Stimulated activated CD4-positive, alpha-beta T cell treated with anti-CD3 and anti-CD28 coated beads, TNF-alpha, amount 100 ng/mL, for 48 hours (primary cell): ENCODE measurements around the gene PTTG1IP.
"Not testable (repeated sequence)": the region's sequence is repeated elsewhere in the genome, so short reads cannot be mapped to it uniquely, and the experiment has no call there.

Experiments
- DNase-seq, 3 donors: peaks; one replicate each; pipeline ENCODE4 v3.0.0-alpha.2; 2020; ENCODE audit warnings: low read depth in 3 of 3

PTTG1IP gene

DNA sequence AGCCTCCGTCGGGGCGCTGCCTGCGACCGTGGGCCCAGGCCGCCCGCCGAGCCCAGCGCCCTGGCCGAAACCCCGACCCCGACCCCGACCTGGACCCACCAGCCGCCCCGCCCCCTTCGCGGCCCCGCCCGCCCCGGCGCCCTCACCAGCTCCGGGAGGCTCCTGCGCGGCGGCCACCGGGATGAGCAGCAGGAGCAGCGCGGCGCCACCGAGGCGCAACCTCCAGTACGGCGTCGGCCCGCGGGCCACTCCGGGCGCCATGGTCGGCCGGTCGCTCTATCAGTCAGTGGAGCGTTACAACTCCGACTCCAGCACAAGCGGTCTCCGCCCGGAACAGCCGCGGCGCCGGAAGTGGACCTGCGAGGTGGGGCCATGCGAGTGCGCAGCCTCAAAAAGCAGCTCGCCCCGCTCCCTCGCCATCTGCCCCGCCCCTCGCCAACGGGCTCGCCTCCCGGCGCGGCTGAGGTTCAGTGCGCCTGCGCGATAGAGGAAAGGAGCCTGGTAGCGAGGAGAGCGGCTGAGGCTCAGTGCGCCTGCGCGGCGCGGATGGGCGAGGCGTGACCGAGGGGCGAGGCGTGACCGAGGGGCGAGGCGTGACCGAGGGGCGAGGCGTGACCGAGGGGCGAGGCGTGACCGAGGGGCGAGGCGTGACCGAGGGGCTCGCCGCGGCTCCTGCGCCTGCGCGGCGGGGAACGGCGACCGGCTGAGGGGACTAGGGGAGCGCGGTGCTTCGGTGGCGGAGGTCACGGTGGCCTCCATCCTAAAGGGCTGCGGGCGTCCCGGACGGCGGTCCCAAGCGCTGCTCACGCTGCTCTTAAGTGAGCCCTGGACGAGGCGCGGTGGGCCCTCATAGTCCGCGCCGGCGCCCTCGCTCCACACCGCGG, at the start of gene PTTG1IP:
Gene PTTG1IP (minus strand): TSS at position 335 of the 884 bp plus-strand sequence. CDS start 74 bp downstream, at position 261.
- DNase-seq, result peak; percentile 99 to 100 (median 99)

DNA sequence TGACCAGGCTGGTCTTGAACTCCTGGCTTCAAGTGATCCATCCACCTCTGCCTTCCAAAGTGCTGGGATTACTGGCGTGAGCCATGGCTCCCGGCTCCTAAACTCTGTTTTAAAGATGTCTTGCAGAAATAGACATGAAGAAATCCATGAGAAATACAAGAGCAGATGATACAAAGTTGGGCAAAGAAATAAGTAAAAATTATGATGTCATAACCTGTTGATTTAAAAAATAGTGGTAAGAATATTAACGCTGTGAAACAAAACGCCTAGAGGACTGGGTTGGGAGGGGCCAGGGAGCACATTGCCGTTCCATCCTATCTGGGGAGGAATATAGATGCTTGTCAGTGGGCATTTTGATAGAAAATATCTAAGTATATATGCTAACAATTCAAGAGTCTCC, 48.4 kb upstream of the PTTG1IP start:
- no peak for DNase-seq

- DNase-seq, result peak in 1 of 3 donors; percentile 50
Observed at GRCh38 chr21:44920694-44921604, 47.5 kb upstream of the PTTG1IP start, which contains the start of gene ITGB2. Gene ITGB2 (minus strand): TSS chr21:44920899. CDS start chr21:44910782, 10,117 bp downstream.

DNA sequence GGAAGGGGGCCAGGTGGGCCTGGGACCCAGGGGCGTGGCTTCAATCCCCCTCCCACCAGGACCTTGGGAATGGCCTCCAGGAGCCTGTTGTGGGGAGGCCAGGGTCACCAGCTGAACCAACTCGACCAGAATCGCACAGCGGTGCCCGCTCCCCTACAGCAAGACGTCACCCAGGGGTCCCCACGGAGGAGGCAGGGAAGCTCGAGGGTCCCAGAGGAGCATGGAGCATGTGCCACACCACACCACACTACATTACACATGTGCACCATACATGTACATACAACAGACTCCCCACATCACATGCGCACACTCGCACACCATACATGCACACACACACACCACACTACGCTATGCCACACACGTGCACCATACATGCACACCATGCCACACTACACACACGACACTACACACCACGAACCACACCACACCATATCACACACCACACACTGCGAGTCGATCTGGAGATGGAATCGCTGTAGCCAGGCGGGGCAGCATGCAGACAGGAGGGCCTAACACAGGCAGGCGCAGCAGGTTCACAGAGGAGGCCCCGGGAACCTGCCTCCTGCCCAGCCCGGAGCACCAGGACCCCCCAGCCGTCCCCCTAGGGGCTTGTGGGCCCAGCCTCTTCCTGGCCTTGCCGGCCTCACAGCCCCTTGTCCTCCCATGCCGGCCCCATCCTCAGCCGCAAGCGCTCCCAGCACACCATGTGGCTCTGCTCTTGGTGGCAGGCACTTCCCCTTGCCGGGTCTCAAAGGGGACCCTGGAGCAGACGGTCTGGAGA, 46.6 kb upstream of the PTTG1IP start:
- no peak for DNase-seq

GRCh38 chr21:44919111-44919912, 45.8 kb upstream of the PTTG1IP start:
- DNase-seq, result no peak

- DNase-seq, result no peak
Observed at GRCh38 chr21:44918581-44919033, 45.1 kb upstream of the PTTG1IP start.

- DNase-seq, result no peak
Observed at GRCh38 chr21:44918107-44918470, 44.6 kb upstream of the PTTG1IP start.

DNA sequence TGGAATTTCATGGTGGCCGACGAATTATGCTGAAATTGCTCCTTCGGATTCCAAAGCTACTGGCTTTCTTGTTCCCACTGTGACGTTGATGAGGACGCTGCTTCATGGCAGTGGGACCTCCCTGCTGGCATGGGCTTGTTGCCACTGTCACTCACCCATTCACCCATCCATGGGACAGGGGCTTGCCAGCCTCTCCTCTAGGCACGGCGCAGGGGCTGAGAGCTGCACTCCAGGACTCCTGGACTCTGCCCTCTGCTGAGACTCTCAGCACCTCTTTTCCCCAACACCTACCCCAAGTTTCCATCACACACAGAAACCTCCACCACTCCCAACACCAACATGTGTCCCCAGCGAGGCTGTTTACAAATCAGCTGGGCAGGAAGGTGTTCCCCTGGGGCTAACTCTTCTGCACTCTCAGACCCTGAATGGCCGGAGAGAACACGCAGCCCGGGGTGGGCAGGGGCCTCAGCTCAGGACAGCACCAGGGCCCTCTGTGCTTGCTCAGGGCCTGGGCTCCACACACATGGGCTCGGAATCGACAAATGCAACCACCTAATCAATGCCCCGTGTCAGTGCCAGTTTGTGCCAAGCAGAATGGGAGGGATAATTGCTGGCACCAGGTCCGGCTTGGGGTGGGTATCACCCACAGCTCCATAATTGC, 44.1 kb upstream of the PTTG1IP start:
- no peak for DNase-seq

- DNase-seq, result no peak
Observed at GRCh38 chr21:44916965-44917364, 43.5 kb upstream of the PTTG1IP start.

DNA sequence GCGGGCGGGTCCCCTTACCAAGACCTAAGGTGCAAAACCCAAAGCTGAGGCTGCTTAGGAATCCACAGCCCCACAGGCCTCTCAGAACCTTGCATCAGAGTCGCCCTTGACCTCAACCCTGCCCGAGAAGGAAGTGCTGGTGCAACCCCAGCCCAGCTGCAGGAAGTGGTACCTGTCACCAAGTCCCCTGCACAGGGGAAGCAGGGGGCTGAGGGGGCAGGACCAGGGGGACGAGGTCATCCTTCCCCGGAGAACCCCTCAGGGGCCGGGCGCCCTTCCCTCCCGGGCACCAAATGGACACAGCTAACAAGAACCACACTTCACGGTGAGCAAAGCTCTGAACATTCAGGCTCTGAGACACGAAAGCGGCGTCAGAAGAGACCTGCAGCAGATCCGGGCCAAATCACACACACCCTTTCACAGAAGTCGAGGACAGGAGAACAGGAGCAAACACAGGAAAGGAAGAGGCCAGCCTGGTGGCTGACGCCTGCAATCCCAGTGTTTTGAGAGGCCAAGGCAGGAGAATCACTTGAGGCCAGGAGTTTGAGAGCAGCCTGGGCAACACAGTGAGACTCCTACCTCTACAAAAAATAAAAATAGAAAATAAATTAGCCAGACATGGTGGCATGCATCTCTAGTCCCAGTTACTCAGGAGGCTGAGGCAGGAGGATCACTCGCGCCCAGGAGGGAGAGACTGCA, 40.8 kb upstream of the PTTG1IP start:
- DNase-seq, result peak in 1 of 3 donors; percentile 35

DNA sequence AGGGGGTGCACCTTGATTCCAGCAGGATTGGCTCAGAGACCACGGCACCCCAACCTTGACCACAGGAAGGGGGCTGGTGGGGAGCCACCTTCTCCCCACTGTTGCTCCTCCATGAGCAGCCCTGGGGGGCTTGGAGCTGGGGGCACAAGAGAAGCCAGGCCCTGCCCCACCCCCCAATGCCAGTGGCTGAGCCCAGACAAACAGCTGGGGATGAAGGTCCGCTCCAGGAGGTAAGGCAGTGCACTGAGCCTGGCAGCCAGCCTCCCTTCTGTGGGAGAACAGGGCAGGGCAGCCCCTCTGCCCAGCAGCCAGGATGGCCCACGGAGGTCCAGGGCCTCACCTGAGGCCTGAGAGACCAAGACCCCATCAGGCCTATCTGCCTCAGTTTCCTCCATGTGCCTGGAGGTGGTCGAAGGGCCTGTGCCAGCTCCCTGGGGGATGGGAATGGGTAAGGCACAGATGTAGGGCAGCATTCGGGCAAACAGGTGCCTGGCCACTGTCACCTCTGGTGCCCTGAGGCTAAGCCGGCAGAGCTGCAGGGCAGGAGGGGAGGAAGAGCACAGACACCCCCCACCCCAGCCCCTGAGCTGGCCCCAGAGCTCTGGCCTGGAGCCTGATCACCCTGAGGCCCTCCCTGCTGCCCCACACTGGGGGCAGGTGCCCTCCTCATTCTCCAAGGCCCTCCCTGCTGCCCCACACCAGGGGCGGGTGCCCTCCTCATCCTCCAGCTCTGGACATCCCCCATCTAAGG, 40.1 kb upstream of the PTTG1IP start:
- DNase-seq, result no peak

- not testable (repeated sequence) for DNase-seq
Observed at GRCh38 chr21:44912506-44913412, 39.3 kb upstream of the PTTG1IP start.

DNA sequence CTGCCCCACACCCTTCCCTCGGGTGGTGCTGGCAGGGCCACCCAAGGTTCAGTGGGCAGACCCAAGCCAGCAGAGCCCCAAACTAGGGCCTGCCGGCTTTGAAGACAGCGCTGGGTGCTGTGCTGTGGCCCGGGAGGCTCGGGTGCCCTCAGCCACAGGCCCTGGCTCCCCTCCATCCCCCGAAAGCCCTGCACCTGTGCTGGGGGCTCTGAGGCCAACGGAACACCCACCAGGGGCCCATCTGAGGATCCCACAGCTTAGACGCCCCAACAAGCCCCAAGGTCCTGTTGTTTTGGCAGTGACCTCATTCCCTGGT, 38.6 kb upstream of the PTTG1IP start:
- no peak for DNase-seq

DNA sequence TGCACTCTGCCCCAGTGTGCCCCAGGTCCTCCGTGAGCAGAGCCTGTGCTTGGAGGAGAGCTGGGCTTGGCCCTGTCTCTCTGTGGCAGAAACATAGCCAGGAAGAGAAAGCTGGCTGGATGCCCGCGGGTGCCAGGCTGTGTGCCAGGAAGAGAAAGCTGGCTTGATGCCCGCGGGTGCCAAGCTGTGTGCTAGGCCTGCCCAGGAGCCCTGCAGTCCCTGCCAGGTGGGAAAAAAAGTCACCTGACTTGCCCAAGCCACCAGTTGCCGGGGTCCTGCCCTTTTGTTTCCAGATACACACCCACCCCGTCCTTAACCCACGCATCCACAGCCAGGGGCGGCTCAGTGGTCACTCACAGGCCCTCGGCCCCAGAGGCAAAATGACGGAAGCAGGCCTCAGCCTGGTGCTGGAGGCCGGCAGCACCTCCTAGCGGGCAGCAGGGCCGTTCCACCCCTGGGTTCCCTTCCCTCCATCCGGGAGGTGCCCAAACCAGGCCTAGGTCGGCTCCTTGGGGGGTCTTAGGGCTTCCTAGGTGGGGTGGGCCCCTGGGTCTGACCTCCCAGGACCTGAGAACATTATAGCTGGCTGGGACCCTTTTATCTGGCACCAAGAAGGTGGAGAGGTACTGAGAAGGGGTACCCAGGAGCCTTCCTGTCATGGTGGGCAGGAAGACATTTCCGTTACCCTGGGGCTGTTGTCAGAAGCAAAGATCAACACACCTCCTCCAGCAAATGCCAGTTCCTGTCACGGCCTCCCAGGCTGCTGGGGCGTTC, 38.1 kb upstream of the PTTG1IP start:
- peak in 1 of 3 donors; percentile 41 for DNase-seq

DNA sequence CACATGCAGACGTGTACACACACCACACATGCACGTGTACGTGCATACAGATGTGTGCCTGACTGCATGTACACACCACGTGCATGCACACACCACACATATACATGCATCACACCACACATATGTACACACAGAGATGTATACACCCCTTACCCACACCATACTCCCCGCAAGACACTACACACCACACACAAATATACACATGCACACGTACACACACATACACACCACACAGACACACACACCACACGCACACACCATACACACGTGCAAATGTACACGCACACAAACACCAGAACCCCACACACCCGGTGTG, 37.5 kb upstream of the PTTG1IP start:
- no peak for DNase-seq

DNA sequence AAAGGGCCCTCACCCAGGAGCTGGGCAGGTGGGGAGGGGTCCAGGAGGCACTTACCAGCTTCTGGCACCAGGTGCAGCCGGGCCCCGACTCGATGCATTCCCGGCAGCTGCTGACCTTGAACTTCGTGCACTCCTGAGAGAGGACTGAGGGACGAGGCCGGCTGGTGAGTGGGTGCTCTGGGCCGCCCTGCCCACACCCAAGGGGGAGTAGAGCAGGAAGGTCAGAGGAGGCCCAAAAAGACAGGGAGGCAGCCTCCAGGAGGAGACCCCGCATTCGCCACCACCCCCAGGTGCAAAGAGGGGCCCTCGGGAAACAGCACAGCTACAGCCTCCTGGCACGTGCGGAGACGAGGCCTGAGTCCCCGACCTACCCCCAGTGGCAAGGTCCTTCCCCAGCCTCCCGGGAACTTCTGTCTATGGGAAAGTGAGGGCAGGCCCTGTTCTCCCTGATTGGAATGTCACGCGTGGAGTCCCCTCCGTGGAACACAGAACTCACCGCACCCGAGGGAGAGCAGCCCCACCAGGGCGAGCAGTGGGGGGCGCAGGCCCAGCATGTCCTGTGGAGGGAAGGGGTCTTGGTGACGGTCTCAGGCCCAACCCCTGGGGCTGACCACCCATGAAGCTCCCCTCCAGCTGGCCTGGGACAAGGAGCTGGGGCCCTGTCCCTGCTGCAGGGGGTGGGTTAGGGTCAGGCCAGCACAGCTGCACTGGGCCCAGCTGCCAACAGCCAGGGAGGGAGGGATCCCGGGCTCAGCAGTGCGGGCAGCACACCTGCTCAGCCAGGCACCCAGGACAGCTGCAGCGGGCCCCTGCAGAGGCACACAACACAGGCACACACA, 37.0 kb upstream of the PTTG1IP start:
- no peak for DNase-seq
